Measurements from ENCODE around the gene RGS8.

GRCh38 chr1:182662956-182663355, 21.4 kb downstream of the RGS8 start:
- TF ChIP-seq POLR2AphosphoS5 (IDR thresholded peaks at IDR 0.05) (no peak), POLR2A (IDR thresholded peaks at IDR 0.05) (no peak)

All from prostate gland (tissue), 1 donor.